ENCODE results near the gene HMGB2.

DNA sequence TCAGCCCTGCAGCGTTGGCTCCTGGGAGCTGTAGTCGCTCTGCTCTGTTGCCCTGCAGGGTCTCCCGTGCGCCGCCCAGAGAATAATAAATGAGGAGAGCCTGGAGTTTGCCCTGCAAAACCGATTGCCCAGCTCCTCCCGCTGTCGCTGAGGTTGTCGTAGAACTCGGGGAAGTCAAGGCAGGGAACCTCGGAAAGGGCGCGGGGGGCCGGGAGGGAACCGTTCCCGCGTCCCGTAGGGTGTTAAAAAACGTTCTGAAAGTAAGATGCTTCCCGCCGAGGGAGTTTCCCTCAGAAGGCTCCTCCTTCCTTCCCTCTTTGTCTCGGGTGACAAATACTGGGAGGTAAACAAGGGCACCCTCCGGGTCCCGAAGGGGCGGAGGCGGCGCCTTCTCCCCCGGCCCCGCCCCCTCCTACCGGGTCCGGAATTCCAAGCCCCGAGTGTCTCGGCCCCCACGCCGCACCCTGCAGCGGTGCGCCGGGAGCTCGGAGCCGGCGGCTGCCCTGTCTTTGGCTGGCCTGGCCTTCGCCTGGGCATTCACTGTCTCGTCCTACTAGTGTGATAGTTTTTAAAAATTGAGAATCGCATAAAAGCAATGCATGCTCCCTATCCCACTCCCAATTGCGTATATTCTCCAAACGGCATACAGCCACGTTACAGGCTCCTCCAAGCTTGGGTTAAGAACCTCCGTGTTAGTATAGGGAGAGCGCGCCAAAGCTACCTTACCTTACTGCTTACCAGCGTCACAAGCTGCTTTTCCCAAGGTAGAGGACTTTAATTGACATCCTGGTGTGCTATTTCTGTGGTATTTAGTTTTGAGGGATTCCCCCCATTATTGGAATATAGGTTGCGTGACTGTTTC lies 964 bp upstream of the HMGB2 start:
- TF ChIP-seq, protein P1, sequence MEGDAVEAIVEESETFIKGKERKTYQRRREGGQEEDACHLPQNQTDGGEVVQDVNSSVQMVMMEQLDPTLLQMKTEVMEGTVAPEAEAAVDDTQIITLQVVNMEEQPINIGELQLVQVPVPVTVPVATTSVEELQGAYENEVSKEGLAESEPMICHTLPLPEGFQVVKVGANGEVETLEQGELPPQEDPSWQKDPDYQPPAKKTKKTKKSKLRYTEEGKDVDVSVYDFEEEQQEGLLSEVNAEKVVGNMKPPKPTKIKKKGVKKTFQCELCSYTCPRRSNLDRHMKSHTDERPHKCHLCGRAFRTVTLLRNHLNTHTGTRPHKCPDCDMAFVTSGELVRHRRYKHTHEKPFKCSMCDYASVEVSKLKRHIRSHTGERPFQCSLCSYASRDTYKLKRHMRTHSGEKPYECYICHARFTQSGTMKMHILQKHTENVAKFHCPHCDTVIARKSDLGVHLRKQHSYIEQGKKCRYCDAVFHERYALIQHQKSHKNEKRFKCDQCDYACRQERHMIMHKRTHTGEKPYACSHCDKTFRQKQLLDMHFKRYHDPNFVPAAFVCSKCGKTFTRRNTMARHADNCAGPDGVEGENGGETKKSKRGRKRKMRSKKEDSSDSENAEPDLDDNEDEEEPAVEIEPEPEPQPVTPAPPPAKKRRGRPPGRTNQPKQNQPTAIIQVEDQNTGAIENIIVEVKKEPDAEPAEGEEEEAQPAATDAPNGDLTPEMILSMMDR (IDR thresholded peaks at IDR 0.05; ENCODE audit: low read length) = no peak
- TF ChIP-seq EZH2 (IDR thresholded peaks at IDR 0.05; ENCODE audit: borderline replicate concordance, low read length) = no peak

All from OCI-LY1 (cell line).